ENCODE data around the gene MLIP.

DNA sequence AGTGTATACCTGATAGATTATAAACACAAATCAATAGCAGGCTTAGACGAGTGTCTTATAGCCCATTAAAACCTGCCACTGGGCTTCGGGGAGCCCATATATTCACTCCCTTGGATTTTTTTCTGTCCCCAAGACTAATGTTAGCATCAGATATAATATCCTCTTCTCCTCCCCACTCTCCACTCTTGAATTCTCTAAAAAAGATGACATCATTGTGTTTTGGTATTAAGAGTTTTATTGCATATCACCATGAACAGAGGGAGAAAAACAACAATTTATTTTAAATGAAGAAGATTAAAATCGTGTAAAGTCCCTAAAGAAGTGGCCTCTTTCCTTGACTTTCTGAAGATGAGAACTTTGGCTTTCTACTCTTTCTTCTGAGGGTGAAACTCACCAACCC, 84.4 kb downstream of the MLIP start:
- TF ChIP-seq, protein P1, sequence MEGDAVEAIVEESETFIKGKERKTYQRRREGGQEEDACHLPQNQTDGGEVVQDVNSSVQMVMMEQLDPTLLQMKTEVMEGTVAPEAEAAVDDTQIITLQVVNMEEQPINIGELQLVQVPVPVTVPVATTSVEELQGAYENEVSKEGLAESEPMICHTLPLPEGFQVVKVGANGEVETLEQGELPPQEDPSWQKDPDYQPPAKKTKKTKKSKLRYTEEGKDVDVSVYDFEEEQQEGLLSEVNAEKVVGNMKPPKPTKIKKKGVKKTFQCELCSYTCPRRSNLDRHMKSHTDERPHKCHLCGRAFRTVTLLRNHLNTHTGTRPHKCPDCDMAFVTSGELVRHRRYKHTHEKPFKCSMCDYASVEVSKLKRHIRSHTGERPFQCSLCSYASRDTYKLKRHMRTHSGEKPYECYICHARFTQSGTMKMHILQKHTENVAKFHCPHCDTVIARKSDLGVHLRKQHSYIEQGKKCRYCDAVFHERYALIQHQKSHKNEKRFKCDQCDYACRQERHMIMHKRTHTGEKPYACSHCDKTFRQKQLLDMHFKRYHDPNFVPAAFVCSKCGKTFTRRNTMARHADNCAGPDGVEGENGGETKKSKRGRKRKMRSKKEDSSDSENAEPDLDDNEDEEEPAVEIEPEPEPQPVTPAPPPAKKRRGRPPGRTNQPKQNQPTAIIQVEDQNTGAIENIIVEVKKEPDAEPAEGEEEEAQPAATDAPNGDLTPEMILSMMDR (IDR thresholded peaks at IDR 0.05) = no peak
- no peak for TF ChIP-seq POLR2A (IDR thresholded peaks at IDR 0.05)
